Measurements from ENCODE around the gene USB1. TPM values are rescaled to one million over a fixed set of nuclear protein-coding genes. Genes with fewer than 3 reads are reported as not detected.

The USB1 gene
- total RNA-seq, 1 donor from 2014 or later, result 57.1 TPM

DNA sequence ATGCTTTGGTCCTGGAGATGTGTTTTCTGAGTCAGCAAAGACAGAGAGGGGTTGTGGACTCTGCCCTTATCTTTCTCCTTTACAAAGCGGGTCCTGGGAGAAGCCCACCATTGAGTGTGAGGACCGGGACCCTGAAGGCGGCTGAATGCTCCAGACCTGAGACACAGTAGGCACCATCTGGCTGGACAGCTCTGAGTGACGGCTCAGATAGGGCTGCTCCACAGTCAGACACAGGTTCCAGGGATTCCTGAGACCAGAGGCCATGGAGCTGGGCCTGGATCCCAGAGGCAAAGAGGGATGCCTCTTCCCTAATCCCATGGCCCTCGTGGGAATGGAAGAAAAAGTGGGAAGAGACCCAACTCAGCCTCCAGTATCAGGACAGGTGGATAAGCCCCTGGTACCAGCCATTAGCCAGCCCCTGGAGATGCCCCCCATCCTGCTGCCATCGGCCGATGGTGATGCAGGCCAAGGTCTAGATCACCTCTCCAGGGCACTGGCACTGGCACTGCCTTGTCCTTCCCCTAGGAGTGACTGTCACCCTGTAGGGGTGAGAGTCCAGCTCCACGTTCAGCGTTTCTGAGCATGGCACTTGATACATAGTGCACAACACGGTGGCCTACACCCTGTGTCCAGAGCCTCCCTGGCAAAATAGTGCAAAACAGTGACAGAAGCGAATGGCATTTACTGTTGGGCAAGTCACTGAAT, 29.1 kb downstream of the USB1 start:
- intact Hi-C loops (cut with micrococcal nuclease), result no loop called here

DNA sequence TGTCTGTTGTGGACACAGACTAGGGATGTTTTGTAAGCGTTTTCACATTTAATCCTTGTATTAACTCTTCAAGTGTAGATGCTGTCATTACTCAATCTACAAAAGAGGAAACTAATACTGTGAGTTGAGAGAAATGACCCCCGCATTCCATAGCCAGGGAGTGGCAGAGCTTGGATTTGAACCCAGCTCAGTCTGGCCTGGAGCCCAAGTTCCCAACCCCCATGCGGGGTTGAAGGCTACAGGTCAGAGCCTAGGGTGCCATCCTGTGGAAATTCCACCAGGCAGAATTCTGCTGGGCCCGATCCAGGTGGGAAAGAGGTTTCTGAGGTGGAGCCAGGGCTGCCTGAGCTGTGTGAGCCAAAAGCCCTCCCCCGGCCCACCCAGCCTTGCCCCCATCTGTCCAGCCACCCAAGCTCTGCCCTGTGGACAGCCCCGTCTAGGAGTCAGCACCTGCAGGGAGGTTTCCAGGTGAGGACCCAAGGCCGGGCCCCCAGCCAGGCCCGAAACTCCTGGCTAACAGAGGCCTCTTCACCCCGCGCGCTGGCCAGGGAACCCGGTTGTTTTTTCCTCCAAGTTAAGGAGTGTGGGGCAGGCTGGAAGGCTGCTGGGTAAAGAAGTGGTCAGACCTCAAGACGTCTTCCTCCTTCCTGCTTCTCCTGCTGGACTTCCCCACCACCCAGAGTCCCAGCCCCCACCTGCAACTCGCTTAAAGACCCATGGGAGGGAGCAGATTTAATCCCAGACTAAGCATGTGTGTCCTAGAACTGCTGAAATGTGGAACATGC, 30.0 kb downstream of the USB1 start:
- intact Hi-C loops (cut with micrococcal nuclease), result no loop called here

DNA sequence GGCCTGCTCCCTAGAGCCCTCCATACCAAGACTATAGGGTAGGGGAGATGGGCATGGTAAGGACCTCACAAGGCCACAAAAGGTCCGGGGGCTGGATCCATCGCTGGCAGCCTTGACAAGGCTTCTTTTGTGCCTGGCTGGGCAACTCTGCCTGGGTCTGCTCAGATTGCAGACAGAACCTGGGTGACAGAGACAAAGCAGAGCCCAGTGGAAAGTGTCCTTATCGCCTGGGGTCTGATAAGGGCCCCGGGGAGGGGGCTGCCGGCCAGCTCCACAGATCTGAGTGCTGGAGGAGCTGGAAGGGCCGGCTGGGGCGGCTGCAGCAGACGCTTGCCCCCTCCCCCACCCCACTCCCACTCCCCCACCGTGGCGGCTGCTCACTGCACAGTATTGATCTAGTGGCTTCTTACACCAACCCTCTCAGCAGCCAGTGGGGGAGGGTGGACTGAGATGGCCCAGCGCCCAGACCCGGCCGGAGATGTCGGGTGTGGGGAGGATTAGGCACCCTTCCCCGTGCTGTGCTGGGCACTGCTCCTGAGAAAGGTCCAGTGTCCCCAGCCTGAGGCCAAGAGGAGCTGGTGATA, 31.6 kb downstream of the USB1 start:
- intact Hi-C loops (cut with micrococcal nuclease), result no loop called here

DNA sequence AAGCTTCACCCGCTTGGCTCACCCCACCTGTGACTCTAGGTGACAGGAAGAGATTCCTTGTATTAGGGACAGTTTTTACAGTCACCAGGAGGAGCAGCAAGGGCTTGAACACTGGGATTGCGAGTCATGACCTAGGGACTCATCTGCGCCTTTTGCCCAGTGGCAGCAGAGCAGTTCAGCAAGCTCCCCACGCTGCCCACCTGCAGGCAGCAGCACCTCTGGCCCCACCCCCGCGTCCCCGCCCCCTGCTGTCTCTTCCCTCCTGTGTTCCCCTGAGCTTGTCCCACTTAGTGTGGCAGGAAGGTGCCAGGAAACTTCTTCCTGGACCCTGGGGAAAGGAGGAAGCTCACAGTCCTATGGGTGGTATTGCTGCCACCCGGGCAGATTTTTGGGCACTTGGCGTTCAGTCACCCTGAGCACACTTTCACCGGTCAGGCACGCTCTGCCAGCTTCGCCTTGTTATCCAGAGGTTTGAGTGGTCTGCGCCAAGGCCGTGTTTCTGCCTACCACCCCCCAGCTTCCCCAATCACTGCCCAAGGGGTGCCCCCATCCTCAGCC, 33.0 kb downstream of the USB1 start:
- intact Hi-C loops (cut with micrococcal nuclease), result no loop called here

DNA sequence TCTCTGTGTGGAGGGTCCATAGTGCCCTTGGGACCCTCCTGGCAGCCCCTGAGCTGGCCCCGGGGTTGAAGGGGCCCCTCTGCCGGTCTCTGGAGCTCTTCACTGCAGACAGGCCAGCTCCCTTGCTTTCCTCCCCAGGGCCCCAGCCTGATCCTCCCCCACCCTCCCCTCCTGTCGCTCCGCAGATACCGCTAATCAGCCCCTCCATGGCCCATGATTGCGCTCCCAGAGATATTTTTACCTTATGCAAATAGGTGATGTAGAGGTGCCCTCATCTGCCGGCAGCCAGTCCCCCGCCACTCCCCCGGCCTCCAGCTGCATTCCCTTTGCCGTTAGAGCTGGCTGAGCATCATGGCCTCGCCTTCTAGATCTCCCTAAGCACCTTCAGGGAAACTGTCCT, 33.6 kb downstream of the USB1 start:
- intact Hi-C loops (cut with micrococcal nuclease), result no loop called here

DNA sequence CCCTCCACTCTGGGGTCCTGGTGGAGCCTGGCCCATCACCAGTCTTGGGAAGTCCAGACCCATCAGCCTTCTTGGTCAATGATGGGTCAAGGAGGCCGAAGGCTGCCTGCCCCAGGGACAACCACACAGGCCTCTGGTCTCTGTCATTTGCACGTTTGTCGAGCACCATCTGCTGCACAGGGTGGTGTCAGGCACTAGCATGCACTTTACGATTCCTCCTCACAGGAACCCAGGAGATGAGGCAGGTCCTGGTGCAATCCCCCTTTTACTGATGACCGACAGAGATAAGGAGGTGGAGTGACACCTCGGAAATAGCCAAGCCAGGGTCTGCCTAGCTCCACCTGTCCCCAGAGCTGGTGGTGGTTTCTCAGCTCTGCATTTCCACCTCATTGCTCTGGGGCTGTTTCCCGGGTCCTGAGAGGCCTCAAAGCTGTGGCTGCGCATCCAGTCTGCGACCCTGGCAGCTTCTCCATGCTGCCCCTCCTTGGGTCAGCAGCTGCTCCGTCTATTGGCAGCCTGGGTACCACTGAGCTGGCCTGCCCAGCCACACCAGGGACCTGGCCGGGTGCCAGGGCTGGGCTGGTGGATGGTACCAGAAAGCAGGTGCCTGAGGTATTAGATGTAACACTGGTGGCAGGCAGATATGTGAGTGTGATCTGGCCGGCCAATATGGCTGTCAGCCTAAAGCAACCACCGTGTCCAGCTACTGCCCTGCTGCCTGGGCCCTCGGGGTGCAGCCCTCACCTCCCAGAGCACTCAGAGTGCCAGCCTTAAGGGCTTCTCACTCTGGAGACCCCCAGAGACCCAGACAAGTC, 34.4 kb downstream of the USB1 start:
- intact Hi-C loops (cut with micrococcal nuclease), result no loop called here

DNA sequence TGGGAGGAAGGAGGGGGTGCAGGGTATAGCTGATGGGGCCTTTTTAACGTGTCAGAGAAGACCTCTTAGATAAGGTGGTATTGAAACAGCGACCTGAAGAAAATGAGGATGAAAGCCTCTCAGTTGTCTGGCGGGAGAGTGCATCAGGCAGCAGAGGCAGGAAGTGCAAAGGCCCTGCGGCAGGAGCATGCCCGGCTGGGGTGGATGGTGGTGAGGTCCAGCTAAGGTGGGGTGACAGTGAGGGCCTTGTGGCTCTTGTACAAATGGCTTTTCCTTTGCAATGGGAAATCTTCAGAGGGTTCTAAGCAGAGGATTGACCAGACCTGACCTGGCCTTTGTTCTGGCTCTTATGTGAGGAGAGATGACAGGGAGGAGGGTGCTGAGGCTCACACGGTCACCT, 35.7 kb downstream of the USB1 start:
- intact Hi-C loops (cut with micrococcal nuclease), result no loop called here

DNA sequence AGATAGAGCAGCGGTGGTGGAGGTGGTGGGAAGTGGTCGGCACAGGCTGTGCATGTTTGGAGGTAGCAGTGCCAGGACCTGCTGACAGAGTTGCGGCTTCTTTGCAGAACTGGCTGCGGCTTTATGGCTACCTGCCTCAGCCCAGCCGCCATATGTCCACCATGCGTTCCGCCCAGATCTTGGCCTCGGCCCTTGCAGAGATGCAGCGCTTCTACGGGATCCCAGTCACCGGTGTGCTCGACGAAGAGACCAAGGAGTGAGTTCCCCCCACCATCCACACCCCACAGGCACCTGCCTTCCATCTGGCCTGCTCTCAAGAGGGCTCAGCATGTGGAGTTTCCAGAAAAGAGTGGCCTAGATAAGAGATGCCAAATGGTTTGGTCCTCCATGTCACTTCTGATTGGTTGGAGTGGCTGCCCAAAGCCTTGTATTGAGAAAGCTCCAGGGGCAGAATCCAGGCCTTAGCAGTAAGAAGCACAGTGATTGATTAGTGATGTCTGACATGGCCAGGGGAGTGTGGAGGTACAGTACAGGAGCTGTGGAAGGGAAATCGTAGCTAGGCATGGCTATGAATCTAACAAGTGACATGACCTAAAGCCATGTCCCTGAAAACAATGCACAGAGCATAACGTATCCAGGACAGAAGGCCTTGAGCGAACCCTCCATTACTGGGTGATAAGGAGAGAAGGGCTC, 36.3 kb downstream of the USB1 start:
- intact Hi-C loops (cut with micrococcal nuclease), result no loop called here

DNA sequence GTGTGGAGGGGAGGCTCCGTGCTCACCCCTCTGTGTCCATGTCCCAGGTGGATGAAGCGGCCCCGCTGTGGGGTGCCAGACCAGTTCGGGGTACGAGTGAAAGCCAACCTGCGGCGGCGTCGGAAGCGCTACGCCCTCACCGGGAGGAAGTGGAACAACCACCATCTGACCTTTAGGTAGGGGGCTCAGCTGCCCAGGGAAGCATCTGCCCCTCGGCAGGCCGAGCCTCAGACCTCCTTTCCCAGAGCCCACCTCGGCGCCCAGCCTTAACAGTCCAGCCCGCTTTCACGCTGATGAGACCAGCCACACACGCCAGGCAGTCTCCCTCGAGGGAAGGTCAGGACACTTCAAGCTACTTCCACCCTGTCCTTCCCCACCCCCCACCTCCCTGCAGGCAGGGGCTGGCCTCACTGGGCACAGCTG, 37.0 kb downstream of the USB1 start:
- intact Hi-C loops (cut with micrococcal nuclease), result no loop called here

DNA sequence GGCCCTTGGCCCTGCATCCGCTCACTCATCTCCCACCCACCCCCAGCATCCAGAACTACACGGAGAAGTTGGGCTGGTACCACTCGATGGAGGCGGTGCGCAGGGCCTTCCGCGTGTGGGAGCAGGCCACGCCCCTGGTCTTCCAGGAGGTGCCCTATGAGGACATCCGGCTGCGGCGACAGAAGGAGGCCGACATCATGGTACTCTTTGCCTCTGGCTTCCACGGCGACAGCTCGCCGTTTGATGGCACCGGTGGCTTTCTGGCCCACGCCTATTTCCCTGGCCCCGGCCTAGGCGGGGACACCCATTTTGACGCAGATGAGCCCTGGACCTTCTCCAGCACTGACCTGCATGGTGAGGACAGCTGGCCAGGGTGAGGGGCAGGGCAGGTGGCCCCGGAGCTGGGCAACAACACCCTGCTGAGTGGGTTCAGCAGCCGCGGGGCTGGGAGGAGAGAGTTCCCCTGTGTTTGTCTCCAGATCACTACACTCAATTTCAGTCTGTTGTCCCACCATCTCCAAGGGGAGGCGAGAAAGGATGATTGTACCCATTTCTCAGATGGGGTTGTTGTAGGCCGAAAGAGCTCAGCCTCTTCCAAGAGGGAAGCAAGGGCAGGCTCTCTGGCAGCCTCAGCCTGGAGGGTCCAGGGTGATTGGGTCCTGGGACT, 38.8 kb downstream of the USB1 start:
- intact Hi-C loops (cut with micrococcal nuclease), result no loop called here

DNA sequence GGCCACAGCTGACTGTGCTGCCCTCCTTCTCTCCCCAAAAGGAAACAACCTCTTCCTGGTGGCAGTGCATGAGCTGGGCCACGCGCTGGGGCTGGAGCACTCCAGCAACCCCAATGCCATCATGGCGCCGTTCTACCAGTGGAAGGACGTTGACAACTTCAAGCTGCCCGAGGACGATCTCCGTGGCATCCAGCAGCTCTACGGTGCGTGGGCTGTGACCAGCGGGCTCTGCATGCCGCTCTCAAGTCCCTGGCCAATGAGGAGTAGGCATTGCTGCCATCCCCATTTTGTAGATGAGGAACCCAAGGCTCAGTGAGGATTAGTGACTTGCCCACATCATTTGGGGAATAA, 39.3 kb downstream of the USB1 start:
- intact Hi-C loops (cut with micrococcal nuclease), result no loop called here

DNA sequence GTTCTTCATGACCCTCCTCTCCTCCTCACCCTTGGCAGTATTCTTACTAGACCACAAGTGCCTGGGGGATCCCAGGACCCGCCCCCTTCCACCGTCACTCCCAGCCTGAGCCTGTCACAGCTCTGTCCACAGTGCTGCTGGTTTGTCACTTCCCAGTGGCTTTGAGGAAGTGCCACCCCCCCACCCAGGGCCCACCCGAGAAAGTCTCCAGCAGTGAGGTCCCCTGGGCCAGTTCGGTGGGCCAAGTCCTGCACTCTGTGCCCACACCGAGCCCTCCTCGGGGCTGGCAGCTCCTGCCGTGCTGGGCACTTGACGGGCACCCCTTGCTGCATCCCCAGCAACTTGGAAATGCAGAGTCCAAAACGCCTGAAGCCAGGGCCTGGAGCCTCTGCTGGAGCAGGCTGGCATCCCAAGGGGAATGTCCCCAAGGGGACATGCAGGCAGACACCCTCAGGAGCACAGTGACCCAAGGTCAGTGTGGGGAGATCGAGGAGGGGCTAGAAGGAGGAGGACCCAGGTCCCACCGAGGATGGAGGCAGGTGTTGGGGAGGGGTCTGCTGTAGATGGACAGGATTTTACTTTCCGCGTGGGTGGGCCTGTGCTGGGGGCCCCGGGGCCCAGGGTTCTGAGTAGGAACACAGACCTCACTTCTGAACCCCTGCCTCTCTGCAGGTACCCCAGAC, 39.9 kb downstream of the USB1 start:
- intact Hi-C loops (cut with micrococcal nuclease), result no loop called here

DNA sequence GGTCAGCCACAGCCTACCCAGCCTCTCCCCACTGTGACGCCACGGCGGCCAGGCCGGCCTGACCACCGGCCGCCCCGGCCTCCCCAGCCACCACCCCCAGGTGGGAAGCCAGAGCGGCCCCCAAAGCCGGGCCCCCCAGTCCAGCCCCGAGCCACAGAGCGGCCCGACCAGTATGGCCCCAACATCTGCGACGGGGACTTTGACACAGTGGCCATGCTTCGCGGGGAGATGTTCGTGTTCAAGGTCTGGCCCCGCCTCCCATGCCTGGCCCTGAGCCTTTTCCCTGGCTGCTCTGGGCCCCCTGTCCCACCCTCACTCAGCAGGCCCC, 40.4 kb downstream of the USB1 start:
- intact Hi-C loops (cut with micrococcal nuclease), result no loop called here

DNA sequence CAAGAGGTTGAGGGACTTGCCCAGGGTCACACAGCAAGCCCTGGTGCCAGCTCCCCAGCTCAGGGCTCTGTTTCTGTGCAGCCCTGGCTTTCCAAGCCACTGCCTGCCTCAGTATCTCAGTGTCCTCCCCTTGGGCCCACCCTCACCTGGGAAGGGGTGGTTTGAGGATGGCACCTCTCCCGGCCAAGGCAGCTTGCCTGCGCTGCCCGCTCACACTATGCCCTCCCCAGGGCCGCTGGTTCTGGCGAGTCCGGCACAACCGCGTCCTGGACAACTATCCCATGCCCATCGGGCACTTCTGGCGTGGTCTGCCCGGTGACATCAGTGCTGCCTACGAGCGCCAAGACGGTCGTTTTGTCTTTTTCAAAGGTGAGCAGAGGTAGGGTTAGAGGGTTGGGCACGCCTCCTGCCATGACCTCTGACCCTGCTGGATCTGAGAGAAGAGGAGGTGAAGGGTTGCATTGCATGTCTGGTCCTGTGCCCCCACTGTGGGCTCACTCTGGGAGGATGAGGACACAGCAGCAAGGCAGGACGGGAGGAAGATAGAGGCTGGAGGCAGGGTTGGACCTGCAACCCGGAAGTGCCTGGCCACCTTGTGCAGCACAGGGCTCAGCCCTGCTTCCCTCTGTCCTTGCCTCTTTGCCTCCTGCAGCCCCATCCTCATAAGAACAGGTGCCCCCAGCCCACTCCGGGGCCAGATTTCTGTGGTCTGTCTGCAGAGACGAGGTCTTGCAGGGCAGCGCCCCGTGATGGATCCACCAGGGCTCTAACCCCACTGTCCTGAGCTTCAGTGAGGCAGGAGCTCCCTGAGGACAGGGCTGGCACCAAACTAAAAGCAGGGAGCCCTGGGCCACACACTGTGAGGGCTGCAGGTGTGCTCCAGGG, 41.0 kb downstream of the USB1 start:
- intact Hi-C loops (cut with micrococcal nuclease), result no loop called here

DNA sequence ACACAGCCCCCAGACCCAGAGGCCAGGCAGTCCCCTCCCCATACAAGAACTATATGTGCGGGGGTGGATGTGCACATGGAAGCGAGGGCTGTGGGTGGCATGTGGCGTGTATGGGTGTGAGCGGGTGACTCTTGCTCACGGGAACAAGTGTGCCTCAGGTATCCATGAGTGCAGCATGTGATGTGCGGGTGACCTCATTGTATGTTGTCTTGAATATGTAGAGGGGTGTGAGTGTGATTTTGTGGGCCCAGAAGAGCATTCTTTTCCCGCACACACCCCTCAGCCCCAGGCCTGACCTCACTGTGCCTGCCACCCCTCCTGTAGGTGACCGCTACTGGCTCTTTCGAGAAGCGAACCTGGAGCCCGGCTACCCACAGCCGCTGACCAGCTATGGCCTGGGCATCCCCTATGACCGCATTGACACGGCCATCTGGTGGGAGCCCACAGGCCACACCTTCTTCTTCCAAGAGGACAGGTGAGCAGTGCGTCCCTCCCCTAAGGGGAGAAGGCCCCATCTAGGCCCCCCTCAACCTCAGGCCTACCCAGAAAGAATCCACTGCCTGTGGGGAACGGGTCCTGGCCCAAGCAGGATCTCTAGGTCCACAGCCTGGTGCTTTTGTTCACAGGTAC, 41.8 kb downstream of the USB1 start:
- intact Hi-C loops (cut with micrococcal nuclease), result no loop called here

DNA sequence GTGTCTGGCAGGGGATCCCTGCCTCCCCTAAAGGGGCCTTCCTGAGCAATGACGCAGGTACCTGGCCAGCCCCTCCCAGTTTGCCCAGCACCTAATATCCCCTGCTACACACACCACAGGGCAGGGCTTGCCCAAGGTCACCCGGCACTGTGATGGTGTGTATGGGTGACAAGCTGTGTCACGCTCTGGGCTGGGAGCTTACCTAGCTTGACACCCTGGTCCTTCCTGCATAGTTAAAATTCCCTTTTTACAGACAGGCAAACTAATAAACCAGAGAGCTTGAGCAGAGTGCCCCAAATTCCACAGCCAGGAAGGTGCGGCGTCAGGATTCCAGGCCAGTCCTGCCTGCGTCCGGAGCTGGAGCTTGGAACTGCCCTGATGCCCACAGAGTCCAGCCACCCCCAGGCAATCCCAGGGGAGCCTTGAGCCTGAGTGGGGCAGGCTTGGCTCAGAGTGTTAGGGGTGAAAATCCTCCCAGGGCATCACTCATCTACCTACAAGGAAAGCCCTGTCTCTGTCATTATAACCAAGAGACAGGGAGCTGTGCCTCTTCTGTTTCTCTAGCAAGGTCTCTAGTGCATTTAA, 42.5 kb downstream of the USB1 start:
- intact Hi-C loops (cut with micrococcal nuclease), result no loop called here

DNA sequence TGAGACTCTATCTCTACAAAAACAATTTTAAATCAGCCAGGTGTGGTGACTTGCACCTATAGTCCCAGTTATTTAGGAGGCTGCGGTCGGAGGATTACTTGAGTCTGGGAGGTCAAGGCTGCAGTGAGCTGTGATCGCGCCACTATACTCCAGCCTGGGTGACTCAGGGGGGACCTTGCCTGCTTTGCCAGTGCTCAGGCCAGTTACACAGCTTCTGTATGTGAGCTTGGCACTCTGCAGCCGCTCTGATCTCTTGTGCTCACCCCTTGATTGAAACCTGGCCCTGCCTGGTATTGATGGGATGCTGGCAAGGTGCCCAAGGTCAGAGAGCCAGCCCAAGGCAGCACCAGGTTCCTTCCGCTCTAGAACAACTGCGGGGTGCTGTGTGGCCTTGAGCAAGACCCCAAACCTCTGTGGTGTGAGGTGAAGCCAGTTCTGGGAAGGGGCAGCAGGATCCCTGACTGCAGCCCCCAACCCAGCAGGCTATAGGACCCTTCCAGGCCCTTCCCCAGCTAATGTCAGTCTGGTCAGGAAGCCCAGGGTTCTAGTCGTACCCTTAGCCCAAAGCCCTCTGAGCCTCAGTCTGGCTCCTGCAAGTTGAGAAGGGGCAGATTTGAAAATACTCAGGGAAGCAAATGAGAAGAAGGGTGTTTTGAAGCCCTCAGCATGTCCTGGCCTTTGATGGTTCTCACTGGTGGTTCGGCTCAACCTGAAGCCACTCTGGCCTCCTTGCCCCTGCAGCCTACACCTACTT, 43.2 kb downstream of the USB1 start:
- intact Hi-C loops (cut with micrococcal nuclease), result no loop called here

Measured in T-helper 1 cell treated with Interleukin-12 subunit alpha and Interleukin-12 subunit beta and Interleukin-4 antibody, amounts not matched to agents 30 ng/mL and 1 ng/mL, for 36 hours (primary cell).